A549 (cell line): ENCODE measurements around the gene SH3PXD2A. TPM values are rescaled to one million over a fixed set of nuclear protein-coding genes. Genes with fewer than 3 reads are reported as not detected.

Source experiments
- ATAC-seq, 2 experiments: fragments of 200-7000 bp in 1 of 2; fragments of >200 bp in 1 of 2; cut with Nextera tagmentation in 1 of 2; cut with Tn5 transposase in 1 of 2; 3 replicates each; pipeline versions ENCODE4 v1.8.0 to v1.9.1; 2018 to 2020; ENCODE audit warnings: mild to moderate bottlenecking in 1 of 2, moderate library complexity in 1 of 2
- CTCF ChIA-PET: fragments of 300-600 bp; sonication (Branson Sonifier 250); formaldehyde crosslinking; extraction: SDS; loops from one replicate; lab custom pipeline; 2021; ENCODE audit warnings: antibody characterized with exemption, inconsistent platforms; lab: Yijun Ruan, JAX
- POLR2A ChIA-PET: fragments of 350-600 bp; formaldehyde crosslinking; extraction: SDS; loops from one replicate; lab custom pipeline; 2021; ENCODE audit warnings: antibody characterized with exemption, inconsistent platforms; lab: Yijun Ruan, JAX
- DNase-seq, 2 experiments: peaks; one replicate each; pipeline versions ENCODE4 v3.0.0 to v3.0.0-alpha.2; 2011 to 2016; ENCODE audit warnings: low read depth in 1 of 2, low spot score in 1 of 2
- FAIRE-seq: peaks from 2 replicates; lab custom pipeline; 2011; peaks lifted over from hg19 to GRCh38; lab: Jason Lieb, UNC
- H3K27ac ChIP-seq, 2 experiments: fragments of >200 bp; sonication (Bioruptor Twin); formaldehyde crosslinking; 3 replicates each; pipeline ENCODE4 v1.5.1; 2016 to 2017
- H3K4me1 ChIP-seq: fragments of >200 bp; sonication (Bioruptor Twin); formaldehyde crosslinking; 3 replicates; pipeline ENCODE4 v1.6.1; 2016
- H3K4me2 ChIP-seq: fragments of >200 bp; sonication (Bioruptor Twin); formaldehyde crosslinking; 3 replicates; pipeline ENCODE4 v1.6.1; 2016
- H3K4me3 ChIP-seq: fragments of >200 bp; sonication (Bioruptor Twin); formaldehyde crosslinking; 3 replicates; pipeline ENCODE4 v1.5.1; 2016
- H3K9me3 ChIP-seq: fragments of >200 bp; sonication (Bioruptor Twin); formaldehyde crosslinking; 3 replicates; pipeline ENCODE4 v1.6.1; 2016
- ATOH8 ChIP-seq: fragments of 250-450 bp; sonication (Bioruptor Pico); IDR thresholded peaks from 2 replicates; pipeline ENCODE4 v1.5.0; 2020; ENCODE audit warnings: low read depth, mild to moderate bottlenecking, moderate library complexity
- BCL3 ChIP-seq: fragments of >200 bp; sonication (Bioruptor Twin); formaldehyde crosslinking; IDR thresholded peaks from 3 replicates; pipeline ENCODE4 v1.6.1; 2016
- BHLHE40 ChIP-seq: IDR thresholded peaks from 2 replicates; pipeline ENCODE4 v1.6.1; 2012; ENCODE audit warnings: low read depth, low read length, inconsistent platforms
- CBX2 ChIP-seq: fragments of 200-600 bp; sonication (generic); IDR thresholded peaks from 2 replicates; pipeline ENCODE4 v1.6.1; 2016; ENCODE audit warnings: low read depth, mild to moderate bottlenecking, borderline replicate concordance
- CBX8 ChIP-seq: fragments of 200-600 bp; sonication (generic); IDR thresholded peaks from 2 replicates; pipeline ENCODE4 v1.6.1; 2016
- CHD2 ChIP-seq: fragments of 150-350 bp; IDR thresholded peaks from 2 replicates; pipeline ENCODE4 v1.6.1; 2014; ENCODE audit warnings: low read length; ENCODE audit not compliant: partially characterized antibody
- EHF ChIP-seq: fragments of 250-450 bp; sonication (Bioruptor Pico); IDR thresholded peaks from 2 replicates; pipeline ENCODE4 v1.5.0; 2020; ENCODE audit warnings: mild to moderate bottlenecking
- EP300 ChIP-seq, 2 experiments: fragments of >200 bp; sonication (Bioruptor Twin); formaldehyde crosslinking; IDR thresholded peaks; 2 replicates in 1 of 2; 3 replicates in 1 of 2; pipeline ENCODE4 v1.6.1; 2016 to 2017
- ESRRA ChIP-seq: fragments of 150-350 bp; IDR thresholded peaks from 2 replicates; pipeline ENCODE4 v1.6.1; 2014; ENCODE audit warnings: mild to moderate bottlenecking, low read length, borderline replicate concordance
- FOSL2 ChIP-seq, 2 experiments: fragments of 450-650 bp in 1 of 2; fragments of >200 bp in 1 of 2; sonication (Bioruptor Twin) in 1 of 2; formaldehyde crosslinking; IDR thresholded peaks; 2 replicates each; pipeline versions ENCODE4 v1.5.0 to v1.6.1; 2016 to 2020; ENCODE audit warnings: mild to moderate bottlenecking in 1 of 2, moderate library complexity in 1 of 2
- FOXS1 ChIP-seq: fragments of 250-450 bp; sonication (Bioruptor Pico); IDR thresholded peaks from 2 replicates; pipeline ENCODE4 v1.5.0; 2020; ENCODE audit warnings: mild to moderate bottlenecking, moderate library complexity
- HOXB5 ChIP-seq: fragments of 250-450 bp; sonication (Bioruptor Pico); IDR thresholded peaks from 2 replicates; pipeline ENCODE4 v1.5.0; 2020; ENCODE audit warnings: mild to moderate bottlenecking, moderate library complexity
- JUN ChIP-seq, 2 experiments: fragments of >200 bp; sonication (Bioruptor Twin); formaldehyde crosslinking; IDR thresholded peaks; 2 replicates in 1 of 2; 3 replicates in 1 of 2; pipeline ENCODE4 v1.6.1; 2016 to 2017
- JUNB ChIP-seq: fragments of >200 bp; sonication (Bioruptor Twin); formaldehyde crosslinking; IDR thresholded peaks from 2 replicates; pipeline ENCODE4 v1.6.1; 2016
- KDM1A ChIP-seq: fragments of 200-600 bp; sonication (generic); IDR thresholded peaks from 2 replicates; pipeline ENCODE4 v1.6.1; 2016; ENCODE audit warnings: low read depth, mild to moderate bottlenecking
- KDM5A ChIP-seq: fragments of 200-600 bp; sonication (generic); IDR thresholded peaks from 2 replicates; pipeline ENCODE4 v1.6.1; 2016; ENCODE audit warnings: antibody characterized with exemption, mild to moderate bottlenecking
- MYC ChIP-seq: IDR thresholded peaks from 2 replicates; pipeline ENCODE4 v1.6.1; 2012; ENCODE audit warnings: mild to moderate bottlenecking, inconsistent platforms, low read length, improper control_type of control experiment, borderline replicate concordance
- NFE2L2 ChIP-seq: fragments of 150-350 bp; conservative IDR thresholded peaks from 2 replicates; pipeline ENCODE4 v1.6.1; 2014; ENCODE audit warnings: low read length
- NR3C1 ChIP-seq: fragments of >200 bp; sonication (Bioruptor Twin); formaldehyde crosslinking; IDR thresholded peaks from 3 replicates; pipeline ENCODE4 v1.6.1; 2017
- RCOR1 ChIP-seq: fragments of 150-350 bp; IDR thresholded peaks from 2 replicates; pipeline ENCODE4 v1.6.1; 2014; ENCODE audit warnings: antibody characterized with exemption, low read length, low read depth
- RFX5 ChIP-seq: fragments of 450-650 bp; IDR thresholded peaks from 2 replicates; pipeline ENCODE4 v1.7.1; 2014; ENCODE audit warnings: antibody characterized with exemption, mild to moderate bottlenecking, moderate library complexity
- RNF2 ChIP-seq: fragments of 200-600 bp; sonication (generic); IDR thresholded peaks from 2 replicates; pipeline ENCODE4 v1.6.1; 2016; ENCODE audit warnings: low read depth, mild to moderate bottlenecking, antibody characterized with exemption, moderate library complexity, borderline replicate concordance
- SREBF2 ChIP-seq: fragments of 450-650 bp; IDR thresholded peaks from 2 replicates; pipeline ENCODE4 v1.6.1; 2014; ENCODE audit warnings: mild to moderate bottlenecking, moderate library complexity
- TP53 ChIP-seq: fragments of 250-450 bp; sonication (Bioruptor Pico); IDR thresholded peaks from 2 replicates; pipeline ENCODE4 v1.5.0; 2021; ENCODE audit warnings: mild to moderate bottlenecking, moderate library complexity
- WGBS: methylation state at CpG from one replicate; pipeline ENCODE4 v1.1.6; 2017; ENCODE audit errors: missing lambda C conversion rate; 5-methylcytosine and 5-hydroxymethylcytosine counted together
- polyA plus RNA-seq, 4 experiments: library from polyadenylated mRNA; depleted of rRNA in 3 of 4; stranded (reverse); fragments of >200 nt; fragmentation: RNase III in 1 of 4; extraction: RNeasy Plus Mini Kit Qiagen cat#74134 plus additional on column Dnase treatment in 1 of 4; gene quantifications; 2 replicates in 3 of 4; 3 replicates in 1 of 4; pipeline ENCODE4 v1.2.3, GENCODE V29; 2011 to 2017
- TF ChIP-seq, protein P1 (sequence below): fragments of 250-450 bp; sonication (Bioruptor Pico); IDR thresholded peaks from 2 replicates; pipeline ENCODE4 v1.5.0; 2021; ENCODE audit warnings: mild to moderate bottlenecking, moderate library complexity, borderline replicate concordance

SH3PXD2A gene
- polyA plus RNA-seq, 2 of the 4 experiments (the other 2 are of a cell fraction) = 2.4 to 3.9 TPM

- FAIRE-seq (no peak), DNase-seq (no peak), ATAC-seq (no peak)
- Histone ChIP-seq H3K4me1 (peaks cover 53% of the 10 kb centered on the region), H3K9me3 (no peaks in the 10 kb centered on the region), H3K27ac (no peak overlapping the region), H3K4me2 (0 out of 3 replicates have a peak overlapping the region, but pooled peaks have one; percentile 95), H3K4me3 (no peak overlapping the region)
- 90% methylated on average over 4 of the region's 4 CpGs for WGBS
- ChIA-PET CTCF (interaction anchor here (2.4 to 11.4 kb wide), 3 partner anchors 11 to 94 kb away, joined by 10 to 265 read pairs (median 14); no protein-coding TSS in a partner anchor), POLR2A (no interaction called here)
- TF ChIP-seq FOSL2 (IDR thresholded peaks at IDR 0.05) = no peak
- no peak for TF ChIP-seq FOSL2 (CRISPR knock-in tag; IDR thresholded peaks at IDR 0.05)
- no peak for TF ChIP-seq MYC
- no peak for TF ChIP-seq RCOR1
- TF ChIP-seq SREBF2 = no peak
- TF ChIP-seq EHF = no peak
- TF ChIP-seq KDM1A = no peak
- TF ChIP-seq KDM5A = no peak
- TF ChIP-seq RFX5 = no peak
- no peak for TF ChIP-seq BHLHE40
- no peak for TF ChIP-seq EP300 (IDR thresholded peaks at IDR 0.05)
- no peak for TF ChIP-seq ESRRA
- TF ChIP-seq BCL3 = no peak
- no peak for TF ChIP-seq JUN (IDR thresholded peaks at IDR 0.05)
- TF ChIP-seq, protein P1, sequence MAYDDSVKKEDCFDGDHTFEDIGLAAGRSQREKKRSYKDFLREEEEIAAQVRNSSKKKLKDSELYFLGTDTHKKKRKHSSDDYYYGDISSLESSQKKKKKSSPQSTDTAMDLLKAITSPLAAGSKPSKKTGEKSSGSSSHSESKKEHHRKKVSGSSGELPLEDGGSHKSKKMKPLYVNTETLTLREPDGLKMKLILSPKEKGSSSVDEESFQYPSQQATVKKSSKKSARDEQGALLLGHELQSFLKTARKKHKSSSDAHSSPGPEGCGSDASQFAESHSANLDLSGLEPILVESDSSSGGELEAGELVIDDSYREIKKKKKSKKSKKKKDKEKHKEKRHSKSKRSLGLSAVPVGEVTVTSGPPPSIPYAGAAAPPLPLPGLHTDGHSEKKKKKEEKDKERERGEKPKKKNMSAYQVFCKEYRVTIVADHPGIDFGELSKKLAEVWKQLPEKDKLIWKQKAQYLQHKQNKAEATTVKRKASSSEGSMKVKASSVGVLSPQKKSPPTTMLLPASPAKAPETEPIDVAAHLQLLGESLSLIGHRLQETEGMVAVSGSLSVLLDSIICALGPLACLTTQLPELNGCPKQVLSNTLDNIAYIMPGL (CRISPR knock-in tag) = no peak
- TF ChIP-seq CHD2 = no peak
Measured at GRCh38 chr10:103691267-103691666, 164.1 kb downstream of the SH3PXD2A start.

GRCh38 chr10:103690281-103690680, 165.1 kb downstream of the SH3PXD2A start:
- WGBS = 92% methylated on average over 2 of the region's 2 CpGs
- FAIRE-seq (no peak), DNase-seq (no peak), ATAC-seq (no peak)
- no peak overlapping the region for H3K4me3 ChIP-seq
- no peaks in the 10 kb centered on the region for H3K9me3 ChIP-seq
- ChIA-PET POLR2A (no interaction called here), CTCF (interaction anchor here (1.0 to 11.4 kb wide), 5 partner anchors 10 to 274 kb away, joined by 3 to 265 read pairs (median 10); no protein-coding TSS in a partner anchor)
- H3K4me1 ChIP-seq = peaks cover 46% of the 10 kb centered on the region
- H3K4me2 ChIP-seq = no peak overlapping the region
- H3K27ac ChIP-seq = no peak overlapping the region
- TF ChIP-seq TP53 (CRISPR knock-in tag) (no peak), SREBF2 (no peak), MYC (no peak), CBX2 (no peak), KDM5A (no peak), KDM1A (no peak), CBX8 (no peak), HOXB5 (CRISPR knock-in tag) (no peak), FOSL2 (IDR thresholded peaks at IDR 0.05) (no peak), FOSL2 (CRISPR knock-in tag; IDR thresholded peaks at IDR 0.05) (no peak), NFE2L2 (no peak), JUNB (no peak), ATOH8 (CRISPR knock-in tag) (no peak), RNF2 (no peak), ESRRA (no peak), NR3C1 (no peak), EHF (no peak), JUN (IDR thresholded peaks at IDR 0.05) (no peak), FOXS1 (CRISPR knock-in tag) (no peak)
